ENCODE measurements around the gene NOX3. TPM values are rescaled to one million over a fixed set of nuclear protein-coding genes. Genes with fewer than 3 reads are reported as not detected.
"Not testable (repeated sequence)": the region's sequence is repeated elsewhere in the genome, so short reads cannot be mapped to it uniquely, and the experiment has no call there.

Gene NOX3
- total RNA-seq, 1 donor from 2014 or later, result not detected

- H3K4me1 Mint-ChIP-seq, result no peaks in the 10 kb centered on the region
- intact Hi-C loops (cut with micrococcal nuclease), result no loop called here
- DNase-seq (no peak), ATAC-seq (ENCODE audit: low read depth) (no peak)
- H3K9me3 Mint-ChIP-seq, result peaks cover 25% of the 10 kb centered on the region
- POLR2A ChIA-PET, result no interaction called here
- no peaks in the 10 kb centered on the region for H3K36me3 Mint-ChIP-seq (ENCODE audit: low read depth)
- no peak overlapping the region for H3K27ac Mint-ChIP-seq
- no peaks in the 10 kb centered on the region for H3K27me3 Mint-ChIP-seq
- no peak overlapping the region for H3K4me3 Mint-ChIP-seq
- CTCF ChIA-PET, result no interaction called here
- TF ChIP-seq, protein P1, sequence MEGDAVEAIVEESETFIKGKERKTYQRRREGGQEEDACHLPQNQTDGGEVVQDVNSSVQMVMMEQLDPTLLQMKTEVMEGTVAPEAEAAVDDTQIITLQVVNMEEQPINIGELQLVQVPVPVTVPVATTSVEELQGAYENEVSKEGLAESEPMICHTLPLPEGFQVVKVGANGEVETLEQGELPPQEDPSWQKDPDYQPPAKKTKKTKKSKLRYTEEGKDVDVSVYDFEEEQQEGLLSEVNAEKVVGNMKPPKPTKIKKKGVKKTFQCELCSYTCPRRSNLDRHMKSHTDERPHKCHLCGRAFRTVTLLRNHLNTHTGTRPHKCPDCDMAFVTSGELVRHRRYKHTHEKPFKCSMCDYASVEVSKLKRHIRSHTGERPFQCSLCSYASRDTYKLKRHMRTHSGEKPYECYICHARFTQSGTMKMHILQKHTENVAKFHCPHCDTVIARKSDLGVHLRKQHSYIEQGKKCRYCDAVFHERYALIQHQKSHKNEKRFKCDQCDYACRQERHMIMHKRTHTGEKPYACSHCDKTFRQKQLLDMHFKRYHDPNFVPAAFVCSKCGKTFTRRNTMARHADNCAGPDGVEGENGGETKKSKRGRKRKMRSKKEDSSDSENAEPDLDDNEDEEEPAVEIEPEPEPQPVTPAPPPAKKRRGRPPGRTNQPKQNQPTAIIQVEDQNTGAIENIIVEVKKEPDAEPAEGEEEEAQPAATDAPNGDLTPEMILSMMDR (IDR thresholded peaks at IDR 0.05), result no peak
Measured at GRCh38 chr6:155466539-155466938, 10.9 kb upstream of the NOX3 start.

GRCh38 chr6:155461556-155461955 lies 5.9 kb upstream of the NOX3 start:
- H3K9me3 Mint-ChIP-seq, result peaks cover 6% of the 10 kb centered on the region
- H3K27ac Mint-ChIP-seq, result no peak overlapping the region
- ChIA-PET POLR2A (no interaction called here), CTCF (no interaction called here)
- TF ChIP-seq, protein P1 (IDR thresholded peaks at IDR 0.05), result no peak
- no peaks in the 10 kb centered on the region for H3K4me1 Mint-ChIP-seq
- ATAC-seq (ENCODE audit: low read depth) (no peak), DNase-seq (no peak)
- peaks cover 7% of the 10 kb centered on the region for H3K27me3 Mint-ChIP-seq
- no peaks in the 10 kb centered on the region for H3K36me3 Mint-ChIP-seq (ENCODE audit: low read depth)
- intact Hi-C loops (cut with micrococcal nuclease), result no loop called here
- H3K4me3 Mint-ChIP-seq, result no peak overlapping the region

DNA sequence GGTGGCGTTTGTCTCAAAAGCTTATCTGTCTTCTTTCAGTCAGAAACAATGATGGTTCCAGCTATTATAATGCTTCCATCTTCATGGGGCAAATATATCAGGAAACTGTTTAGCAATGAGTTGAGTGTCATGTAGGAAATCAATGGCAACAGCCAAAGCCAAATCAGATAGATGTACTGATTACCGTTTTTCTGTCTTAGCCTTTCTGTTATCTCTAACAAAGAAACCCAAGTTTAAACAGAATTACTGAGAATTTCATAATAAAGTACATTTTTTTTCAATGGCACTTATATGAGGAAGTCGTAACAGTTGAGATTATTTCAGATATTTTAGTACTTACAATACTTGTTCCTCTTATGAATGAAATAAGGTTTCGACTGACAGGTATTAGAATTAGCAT lies 1.2 kb downstream of the NOX3 start:
- no peaks in the 10 kb centered on the region for H3K9me3 Mint-ChIP-seq
- intact Hi-C loops (cut with micrococcal nuclease), result no loop called here
- ATAC-seq (ENCODE audit: low read depth) (no peak), DNase-seq (no peak)
- H3K4me1 Mint-ChIP-seq, result peaks cover 7% of the 10 kb centered on the region
- TF ChIP-seq, protein P1 (IDR thresholded peaks at IDR 0.05), result no peak
- H3K36me3 Mint-ChIP-seq (ENCODE audit: low read depth), result no peaks in the 10 kb centered on the region
- no peak overlapping the region for H3K4me3 Mint-ChIP-seq
- POLR2A ChIA-PET, result no interaction called here
- CTCF ChIA-PET, result no interaction called here
- peaks cover 22% of the 10 kb centered on the region for H3K27me3 Mint-ChIP-seq
- H3K27ac Mint-ChIP-seq, result no peak overlapping the region

GRCh38 chr6:155454008-155454407 lies 1.6 kb downstream of the NOX3 start:
- Mint-ChIP-seq H3K27me3 (peaks cover 27% of the 10 kb centered on the region), H3K27ac (no peak overlapping the region), H3K4me3 (no peak overlapping the region), H3K9me3 (no peaks in the 10 kb centered on the region), H3K36me3 (ENCODE audit: low read depth) (no peaks in the 10 kb centered on the region), H3K4me1 (peaks cover 7% of the 10 kb centered on the region)
- no peak for DNase-seq
- TF ChIP-seq, protein P1 (IDR thresholded peaks at IDR 0.05), result no peak
- ChIA-PET CTCF (no interaction called here), POLR2A (no interaction called here)
- intact Hi-C loops (cut with micrococcal nuclease), result no loop called here
- no peak for ATAC-seq (ENCODE audit: low read depth)

DNA sequence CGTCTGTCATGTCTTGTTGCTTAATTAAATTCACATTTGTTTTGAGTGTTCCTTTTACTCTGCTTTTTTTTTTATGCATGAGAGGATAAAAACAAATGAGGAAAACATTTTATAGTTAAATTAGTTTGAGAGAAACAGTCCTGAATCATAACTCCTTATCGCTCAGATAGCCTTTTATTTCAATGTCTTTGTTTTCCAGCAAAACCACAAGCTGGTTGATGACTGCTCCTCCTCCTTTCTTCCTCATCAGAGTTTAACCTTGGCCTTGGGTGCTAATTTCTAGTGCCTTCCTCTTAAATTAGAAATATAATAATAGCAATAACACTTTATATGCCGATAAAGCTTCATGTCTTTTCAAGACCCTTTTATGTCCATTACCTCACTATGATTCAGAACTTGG lies 3.1 kb downstream of the NOX3 start:
- no peaks in the 10 kb centered on the region for H3K9me3 Mint-ChIP-seq
- ChIA-PET CTCF (no interaction called here), POLR2A (no interaction called here)
- ATAC-seq (ENCODE audit: low read depth) (no peak), DNase-seq (no peak)
- intact Hi-C loops (cut with micrococcal nuclease), result no loop called here
- TF ChIP-seq, protein P1 (IDR thresholded peaks at IDR 0.05), result no peak
- H3K4me1 Mint-ChIP-seq, result peaks cover 7% of the 10 kb centered on the region
- no peak overlapping the region for H3K27ac Mint-ChIP-seq
- no peaks in the 10 kb centered on the region for H3K36me3 Mint-ChIP-seq (ENCODE audit: low read depth)
- peaks cover 23% of the 10 kb centered on the region for H3K27me3 Mint-ChIP-seq
- no peak overlapping the region for H3K4me3 Mint-ChIP-seq

- CTCF ChIA-PET, result interaction anchor here (0.6 kb wide), 1 partner anchor 1185 kb away, joined by 3 read pairs; no protein-coding TSS in a partner anchor
- H3K27me3 Mint-ChIP-seq, result peaks cover 23% of the 10 kb centered on the region
- DNase-seq; H3K36me3 Mint-ChIP-seq (ENCODE audit: low read depth); H3K4me3 Mint-ChIP-seq; H3K9me3 Mint-ChIP-seq; H3K27ac Mint-ChIP-seq; POLR2A ChIA-PET; intact Hi-C loops (cut with micrococcal nuclease); ATAC-seq (ENCODE audit: low read depth); H3K4me1 Mint-ChIP-seq: not testable (repeated sequence)
Measured at GRCh38 chr6:155451530-155451929, 4.1 kb downstream of the NOX3 start.
